Nephron progenitor cell (in vitro differentiated cells): ENCODE measurements around the gene SLC49A3.
"Not testable (repeated sequence)": the region's sequence is repeated elsewhere in the genome, so short reads cannot be mapped to it uniquely, and the experiment has no call there.

Experiments used
- DNase-seq: peaks from one replicate; pipeline ENCODE4 v3.0.0; 2021
- H3K27ac Mint-ChIP-seq: 2 replicates; pipeline ENCODE4 v1.8.0; 2021; ENCODE audit warnings: mild to moderate bottlenecking, moderate library complexity, mixed read lengths
- H3K27me3 Mint-ChIP-seq: 2 replicates; pipeline ENCODE4 v1.8.0; 2021; ENCODE audit warnings: mild to moderate bottlenecking, low read depth, mixed read lengths; ENCODE audit not compliant: poor library complexity
- H3K36me3 Mint-ChIP-seq: 2 replicates; pipeline ENCODE4 v1.8.0; 2021; ENCODE audit warnings: low read depth, mixed read lengths
- H3K4me1 Mint-ChIP-seq: 2 replicates; pipeline ENCODE4 v1.8.0; 2021; ENCODE audit warnings: mixed read lengths
- H3K4me3 Mint-ChIP-seq: 2 replicates; pipeline ENCODE4 v1.8.0; 2021; ENCODE audit warnings: mild to moderate bottlenecking, moderate library complexity, mixed read lengths
- H3K9me3 Mint-ChIP-seq: 2 replicates; pipeline ENCODE4 v1.8.0; 2021; ENCODE audit warnings: mild to moderate bottlenecking, moderate library complexity, mixed read lengths
- CTCF ChIP-seq: fragments of 200-600 bp; sonication (generic); IDR thresholded peaks from 2 replicates; pipeline ENCODE4 v1.5.0; 2021; ENCODE audit warnings: antibody characterized with exemption

The SLC49A3 gene

GRCh38 chr4:688854-689681 is at the start of gene SLC49A3:
Gene SLC49A3 (minus strand): TSS chr4:689151. CDS start chr4:689127, 24 bp downstream.
- Mint-ChIP-seq H3K27me3 (peaks cover 6% of the 10 kb centered on the region), H3K27ac (no peak within 1 kb of the TSS), H3K9me3 (no peaks in the 10 kb centered on the region), H3K4me3 (no peak within 1 kb of the TSS), H3K36me3 (no peaks in the 10 kb centered on the region), H3K4me1 (peaks cover 44% of the 10 kb centered on the region)
- TF ChIP-seq CTCF: no peak
- no peak for DNase-seq

- H3K27ac Mint-ChIP-seq, H3K4me3 Mint-ChIP-seq, DNase-seq, H3K27me3 Mint-ChIP-seq, H3K4me1 Mint-ChIP-seq, H3K9me3 Mint-ChIP-seq: not testable (repeated sequence)
- H3K36me3 Mint-ChIP-seq: peaks cover 59% of the 10 kb centered on the region
Observed at GRCh38 chr4:736561-736960, 47.6 kb upstream of the SLC49A3 start.

GRCh38 chr4:735583-735982 is 46.6 kb upstream of the SLC49A3 start:
- TF ChIP-seq CTCF: no peak
- H3K27me3 Mint-ChIP-seq: peaks cover 7% of the 10 kb centered on the region
- no peak overlapping the region for H3K4me3 Mint-ChIP-seq
- H3K36me3 Mint-ChIP-seq: peaks cover 59% of the 10 kb centered on the region
- no peaks in the 10 kb centered on the region for H3K4me1 Mint-ChIP-seq
- H3K27ac Mint-ChIP-seq: no peak overlapping the region
- DNase-seq: no peak
- no peaks in the 10 kb centered on the region for H3K9me3 Mint-ChIP-seq

- no peak overlapping the region for H3K27ac Mint-ChIP-seq
- H3K4me3 Mint-ChIP-seq: no peak overlapping the region
- peaks cover 5% of the 10 kb centered on the region for H3K27me3 Mint-ChIP-seq
- no peaks in the 10 kb centered on the region for H3K4me1 Mint-ChIP-seq
- DNase-seq: no peak
- peaks cover 60% of the 10 kb centered on the region for H3K36me3 Mint-ChIP-seq
- H3K9me3 Mint-ChIP-seq: no peaks in the 10 kb centered on the region
- TF ChIP-seq CTCF: no peak
Observed at GRCh38 chr4:734951-735350, 46.0 kb upstream of the SLC49A3 start.

- TF ChIP-seq CTCF: no peak
- Mint-ChIP-seq H3K4me1 (no peaks in the 10 kb centered on the region), H3K27ac (no peak overlapping the region), H3K9me3 (no peaks in the 10 kb centered on the region), H3K36me3 (peaks cover 60% of the 10 kb centered on the region), H3K27me3 (no peaks in the 10 kb centered on the region), H3K4me3 (no peak overlapping the region)
- DNase-seq: no peak
Observed at GRCh38 chr4:734075-734474, 45.1 kb upstream of the SLC49A3 start.

- H3K4me1 Mint-ChIP-seq: no peaks in the 10 kb centered on the region
- DNase-seq: no peak
- TF ChIP-seq CTCF: no peak
- H3K4me3 Mint-ChIP-seq: no peak overlapping the region
- no peaks in the 10 kb centered on the region for H3K27me3 Mint-ChIP-seq
- no peak overlapping the region for H3K27ac Mint-ChIP-seq
- peaks cover 56% of the 10 kb centered on the region for H3K36me3 Mint-ChIP-seq
- no peaks in the 10 kb centered on the region for H3K9me3 Mint-ChIP-seq
Observed at GRCh38 chr4:733631-733980, 44.7 kb upstream of the SLC49A3 start.
